ENCODE data around the gene KCTD14.

Gene KCTD14

DNA sequence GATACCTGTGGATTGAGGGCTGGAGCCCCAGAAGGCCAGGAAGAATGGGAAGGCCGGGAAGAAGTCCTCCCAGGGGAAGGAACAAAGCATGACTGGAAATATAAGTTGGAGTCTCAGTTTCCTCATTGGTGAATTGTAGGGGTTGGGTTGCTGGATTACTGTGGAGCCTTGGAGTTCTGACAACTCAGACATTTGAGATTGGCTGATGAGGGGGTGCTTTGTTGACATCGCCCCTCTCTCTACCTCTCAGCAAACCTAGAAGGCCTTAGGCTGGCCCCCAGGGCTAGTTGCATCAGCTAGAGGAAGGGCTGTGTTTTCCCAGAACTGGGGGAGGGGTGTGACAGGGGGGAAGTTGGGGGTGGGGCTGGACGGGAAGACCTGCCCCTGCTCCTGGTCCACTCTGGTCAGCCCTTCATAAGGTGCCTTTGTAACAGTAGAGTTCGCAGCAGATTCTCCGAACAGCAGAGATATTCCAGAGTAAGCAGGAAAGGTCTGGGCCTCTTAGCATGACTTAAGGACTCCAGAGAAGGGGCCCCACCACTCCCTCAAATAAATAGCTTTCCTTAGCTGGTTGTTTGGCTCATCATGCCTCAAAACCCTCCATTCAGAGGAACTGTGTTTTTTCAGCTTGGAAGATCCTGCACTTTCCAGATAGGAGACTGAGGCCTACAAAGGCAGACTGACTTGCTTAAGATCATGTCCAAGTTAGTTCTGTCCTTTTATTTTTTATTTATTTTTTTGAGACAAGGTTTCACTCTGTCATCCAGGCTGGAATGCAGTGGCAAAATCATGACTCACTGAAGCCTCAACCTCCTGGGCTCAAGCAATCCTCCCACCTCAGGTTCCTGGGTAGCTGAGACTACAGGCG, 28.1 kb upstream of the KCTD14 start:
- no peaks in the 10 kb centered on the region for H3K27me3 ChIP-seq (replicated peaks)
- H3K36me3 ChIP-seq (replicated peaks): no peaks in the 10 kb centered on the region
- DNase-seq: peak; percentile 60
- no peak overlapping the region for H3K4me3 ChIP-seq (ENCODE audit: low read depth, low read length)
- no peak for TF ChIP-seq CTCF (IDR thresholded peaks at IDR 0.05; ENCODE audit: low read depth, low read length, missing control alignments)
- H3K27ac ChIP-seq: peak overlapping the region; percentile 29
- in situ Hi-C loops (cut with HindIII; ENCODE audit: low pct_ligation_motif_present, low sequenced_read_pairs): no loop called here

- no peak for TF ChIP-seq CTCF (IDR thresholded peaks at IDR 0.05; ENCODE audit: low read depth, low read length, missing control alignments)
- DNase-seq: no peak
- Histone ChIP-seq H3K27me3 (replicated peaks) (no peaks in the 10 kb centered on the region), H3K36me3 (replicated peaks) (no peaks in the 10 kb centered on the region), H3K4me3 (ENCODE audit: low read depth, low read length) (no peak overlapping the region), H3K27ac (no peak overlapping the region)
- in situ Hi-C loops (cut with HindIII; ENCODE audit: low pct_ligation_motif_present, low sequenced_read_pairs): no loop called here
Measured at GRCh38 chr11:78049348-78049747, 26.3 kb upstream of the KCTD14 start.

GRCh38 chr11:78048561-78048960, 25.5 kb upstream of the KCTD14 start:
- Histone ChIP-seq H3K27me3 (replicated peaks) (no peaks in the 10 kb centered on the region), H3K27ac (no peak overlapping the region), H3K36me3 (replicated peaks) (no peaks in the 10 kb centered on the region), H3K4me3 (ENCODE audit: low read depth, low read length) (no peak overlapping the region)
- TF ChIP-seq CTCF (IDR thresholded peaks at IDR 0.05; ENCODE audit: low read depth, low read length, missing control alignments): no peak
- DNase-seq: no peak
- in situ Hi-C loops (cut with HindIII; ENCODE audit: low pct_ligation_motif_present, low sequenced_read_pairs): no loop called here

- TF ChIP-seq CTCF (IDR thresholded peaks at IDR 0.05; ENCODE audit: low read depth, low read length, missing control alignments): no peak
Measured at GRCh38 chr11:78046486-78046854, 23.4 kb upstream of the KCTD14 start.

DNA sequence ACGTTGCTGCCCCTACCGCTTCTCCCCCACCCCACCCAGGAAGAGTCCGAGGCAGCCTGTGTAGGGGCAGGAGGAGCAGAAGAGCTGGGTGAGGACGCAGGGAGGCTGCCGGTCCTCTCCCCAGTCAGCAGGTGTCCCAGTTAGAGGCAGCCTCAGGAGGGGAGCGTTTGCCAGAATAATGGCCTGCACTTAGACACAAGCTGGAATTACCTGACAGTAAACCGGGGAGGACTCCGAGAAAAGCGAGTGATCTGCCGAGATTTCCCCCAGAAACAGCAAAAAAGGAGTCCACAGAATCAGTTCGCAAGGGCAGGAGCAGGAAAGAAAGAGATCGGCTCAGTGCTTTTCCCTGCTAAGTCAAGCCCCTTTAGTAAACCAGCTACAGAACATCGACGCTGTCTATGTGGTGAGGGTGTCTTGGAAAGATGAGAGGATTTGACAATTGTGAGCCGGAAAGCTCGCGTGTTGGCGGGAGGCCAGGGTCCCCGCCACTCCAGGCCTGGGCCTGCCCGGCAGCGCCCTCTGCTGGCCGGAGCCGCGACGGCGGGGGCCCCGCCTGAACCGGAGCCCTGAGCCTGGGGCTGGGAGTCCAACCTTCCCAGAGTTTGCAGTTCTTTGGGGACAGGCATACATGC, 22.9 kb upstream of the KCTD14 start:
- no peak overlapping the region for H3K27ac ChIP-seq
- TF ChIP-seq CTCF (IDR thresholded peaks at IDR 0.05; ENCODE audit: low read depth, low read length, missing control alignments): peak; percentile 74
- DNase-seq: peak; percentile 52
- H3K27me3 ChIP-seq (replicated peaks): no peaks in the 10 kb centered on the region
- no peaks in the 10 kb centered on the region for H3K36me3 ChIP-seq (replicated peaks)
- H3K4me3 ChIP-seq (ENCODE audit: low read depth, low read length): peak overlapping the region; percentile 60
- in situ Hi-C loops (cut with HindIII; ENCODE audit: low pct_ligation_motif_present, low sequenced_read_pairs): no loop called here

More at GRCh38 chr11:78046486-78046854, 23.4 kb upstream of the KCTD14 start:
- in situ Hi-C loops (cut with HindIII; ENCODE audit: low pct_ligation_motif_present, low sequenced_read_pairs): no loop called here
- H3K27me3 ChIP-seq (replicated peaks): no peaks in the 10 kb centered on the region
- H3K4me3 ChIP-seq (ENCODE audit: low read depth, low read length): no peak overlapping the region
- H3K27ac ChIP-seq: no peak overlapping the region
- no peak for DNase-seq
- no peaks in the 10 kb centered on the region for H3K36me3 ChIP-seq (replicated peaks)

Data from brain microvascular endothelial cell (primary cell).